ENCODE data around the gene KCNK6.
A peak's percentile ranks its signal among the peaks of the same experiment; 100 is the strongest.

The KCNK6 gene

DNA sequence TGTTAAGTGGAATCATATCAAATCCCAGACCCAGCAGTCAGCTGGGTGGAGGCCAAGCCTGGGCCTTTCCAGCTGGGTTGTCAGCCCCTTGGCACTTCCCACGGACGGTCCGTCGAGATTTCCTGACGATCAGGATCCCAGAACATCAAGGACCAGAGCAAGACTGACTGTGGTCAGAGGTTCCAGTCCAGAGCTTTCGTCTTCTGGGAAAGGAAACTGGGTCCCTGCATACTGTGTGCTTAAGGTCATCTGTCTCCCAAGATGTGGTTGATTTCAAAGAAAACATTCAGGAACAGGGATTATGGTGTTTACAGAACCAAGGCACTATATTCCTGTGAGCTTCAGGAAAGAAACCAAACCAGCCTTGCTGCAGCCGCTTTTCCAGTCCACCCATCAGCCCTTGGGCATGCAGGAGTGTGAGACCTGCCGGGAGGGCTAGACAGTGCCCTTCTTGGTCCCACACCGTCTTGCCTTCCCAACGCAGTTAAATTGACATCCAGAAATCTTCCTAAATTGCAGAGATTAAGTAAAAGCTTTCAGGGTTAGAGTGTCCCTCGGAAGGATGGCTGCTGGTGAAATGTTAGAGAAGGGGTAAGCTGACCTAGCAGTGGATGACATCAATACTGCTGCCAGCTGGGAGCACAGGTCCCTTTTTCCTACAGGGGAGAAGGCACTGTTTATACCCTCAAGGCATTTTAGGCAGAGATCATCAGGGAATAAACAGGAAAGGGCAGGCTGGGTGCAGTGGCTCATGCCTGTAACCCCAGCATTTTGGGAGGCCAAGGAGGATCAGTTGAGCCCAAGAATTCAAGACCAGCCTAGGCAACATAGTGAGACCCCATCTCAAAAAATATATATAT, 20.6 kb upstream of the KCNK6 start:
- DNase-seq (ENCODE audit: low spot score), result no peak

- no peak for DNase-seq (ENCODE audit: low spot score)
Observed at GRCh38 chr19:38303517-38304351, 15.9 kb upstream of the KCNK6 start, which contains the start of gene C19orf33. TSS of gene C19orf33 (plus strand) at chr19:38304251. CDS start at chr19:38304262, 11 bp downstream.

GRCh38 chr19:38304352-38304865, 15.2 kb upstream of the KCNK6 start:
- DNase-seq (ENCODE audit: low spot score), result no peak

GRCh38 chr19:38304866-38305429, 14.7 kb upstream of the KCNK6 start:
- DNase-seq (ENCODE audit: low spot score), result no peak

DNA sequence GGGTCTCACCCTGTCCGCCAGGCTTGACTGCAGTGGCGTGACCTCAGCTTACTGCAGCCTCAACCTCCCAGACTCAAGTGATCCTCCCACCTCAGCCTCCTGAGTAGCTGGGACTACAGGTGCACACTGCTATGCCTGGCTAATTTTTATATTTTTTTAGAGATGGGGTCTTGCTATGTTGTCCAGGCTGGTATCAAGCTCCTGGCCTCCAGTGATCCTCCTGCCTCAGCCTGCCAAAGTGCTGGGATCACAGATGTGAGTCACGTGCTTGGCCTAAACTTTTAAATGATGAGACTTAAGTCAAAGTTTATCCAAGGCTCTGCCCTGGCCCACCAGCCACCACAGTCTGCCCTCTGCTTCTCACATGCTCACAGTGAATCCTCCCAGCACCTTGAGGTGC, 13.4 kb upstream of the KCNK6 start:
- no peak for DNase-seq (ENCODE audit: low spot score)

DNA sequence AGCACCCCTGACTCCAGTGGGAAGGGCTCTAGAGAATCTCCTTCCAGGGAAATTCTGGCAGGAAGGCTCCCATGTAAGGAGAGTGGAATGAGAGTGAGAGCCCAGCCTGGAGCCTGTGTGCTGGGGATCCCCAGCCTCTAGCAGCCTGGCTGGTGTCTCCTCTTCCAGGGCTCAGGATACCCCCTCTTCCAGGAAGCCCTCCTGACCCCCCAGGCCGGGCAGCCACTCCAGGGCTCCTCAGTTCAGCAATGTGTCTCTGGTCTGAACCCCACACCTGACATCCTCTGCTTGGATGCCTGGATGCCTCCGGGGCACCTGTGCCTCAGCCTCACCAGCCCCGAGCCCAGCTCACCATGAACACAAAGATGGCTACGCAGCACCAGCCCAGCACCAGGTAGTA, 12.6 kb upstream of the KCNK6 start:
- DNase-seq (ENCODE audit: low spot score), result no peak

DNA sequence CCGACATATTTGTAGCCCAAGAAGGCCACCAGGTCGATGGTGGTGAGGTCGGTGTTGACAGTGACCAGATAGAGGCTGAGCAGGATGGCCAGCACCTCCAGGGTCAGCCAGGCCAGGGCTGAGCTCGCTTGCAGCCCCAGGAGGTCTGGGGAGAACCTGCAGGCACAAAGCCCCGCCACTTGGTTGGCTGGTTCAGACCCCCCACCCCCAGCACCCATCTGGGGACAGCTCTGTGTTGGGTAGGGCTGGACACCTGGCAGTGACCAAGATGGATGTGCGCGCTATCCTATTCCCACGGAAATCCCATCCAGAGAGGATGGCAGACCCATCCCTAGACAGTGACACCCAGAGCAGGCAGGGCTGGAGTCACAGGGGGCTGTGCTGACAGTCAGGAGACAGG, 12.0 kb upstream of the KCNK6 start:
- no peak for DNase-seq (ENCODE audit: low spot score)

DNA sequence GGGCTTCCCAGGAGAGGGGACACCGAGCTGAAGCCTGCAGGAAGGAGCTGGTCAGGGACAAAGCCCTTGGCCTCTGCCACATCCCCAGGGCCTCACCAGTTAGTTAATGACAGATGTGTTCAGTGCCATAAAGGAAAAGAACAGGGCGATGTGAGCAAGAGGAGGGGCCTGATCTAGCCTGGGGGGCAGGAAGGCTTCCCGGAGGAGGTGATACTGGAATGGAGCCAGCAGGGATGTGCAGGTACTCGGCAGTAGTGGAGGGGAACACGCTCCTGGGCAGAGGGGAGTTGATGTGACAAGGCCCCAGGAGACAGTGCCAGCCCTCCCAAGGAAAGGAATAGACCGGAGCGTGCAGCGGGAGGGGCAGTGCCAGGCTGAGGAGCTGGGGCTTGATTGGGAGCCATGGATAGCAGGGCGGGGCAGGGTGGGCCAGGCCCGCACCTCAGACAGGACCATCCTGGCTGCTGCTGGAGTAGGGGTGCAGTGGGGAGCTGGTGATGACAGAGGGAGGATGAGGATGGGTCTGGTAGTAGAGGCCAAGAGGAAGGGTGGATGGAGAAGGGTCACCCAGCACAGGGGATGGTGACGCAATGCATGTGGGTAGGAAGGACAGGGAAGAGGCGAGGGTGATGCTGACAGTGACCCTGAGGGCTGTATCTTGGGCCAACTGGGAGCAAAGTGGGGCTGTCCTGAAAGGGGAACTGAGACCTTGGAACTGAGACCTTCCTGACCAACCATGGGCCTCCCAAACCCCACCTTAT, 11.5 kb upstream of the KCNK6 start:
- DNase-seq (ENCODE audit: low spot score), result no peak

DNA sequence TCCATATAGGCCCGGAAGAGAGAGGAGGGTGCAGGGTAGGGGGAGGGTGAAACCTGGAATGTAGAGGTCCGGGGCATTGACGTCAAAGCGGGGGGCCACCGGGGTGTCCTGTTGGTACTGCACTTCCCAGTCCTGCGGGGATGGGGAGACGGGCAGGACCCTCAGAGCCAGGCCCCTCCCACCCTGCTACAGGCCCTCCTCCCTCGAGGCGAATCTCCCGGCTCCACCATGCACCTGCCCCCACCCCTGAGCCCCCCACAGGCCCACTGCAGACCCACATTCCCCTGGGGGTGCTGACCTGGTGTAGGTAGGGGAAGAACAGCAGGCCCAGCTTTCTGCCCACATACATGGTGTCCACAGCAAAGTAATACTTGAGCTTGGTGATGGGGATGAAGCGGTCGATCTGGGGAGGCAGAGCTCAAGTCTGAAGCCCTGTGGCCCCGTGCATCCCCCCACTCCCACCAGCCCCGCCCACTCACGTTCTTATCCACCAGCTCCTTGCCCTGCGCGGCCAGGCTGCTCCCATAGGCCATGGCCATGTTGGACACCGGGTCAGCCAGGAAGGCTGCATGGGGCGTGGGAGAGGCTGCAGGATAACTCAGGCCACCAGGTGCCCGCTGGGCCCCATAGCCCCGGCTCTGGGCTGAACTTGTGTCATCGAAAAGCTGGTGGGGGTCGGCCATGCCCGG, 10.6 kb upstream of the KCNK6 start:
- no peak for DNase-seq (ENCODE audit: low spot score)

DNA sequence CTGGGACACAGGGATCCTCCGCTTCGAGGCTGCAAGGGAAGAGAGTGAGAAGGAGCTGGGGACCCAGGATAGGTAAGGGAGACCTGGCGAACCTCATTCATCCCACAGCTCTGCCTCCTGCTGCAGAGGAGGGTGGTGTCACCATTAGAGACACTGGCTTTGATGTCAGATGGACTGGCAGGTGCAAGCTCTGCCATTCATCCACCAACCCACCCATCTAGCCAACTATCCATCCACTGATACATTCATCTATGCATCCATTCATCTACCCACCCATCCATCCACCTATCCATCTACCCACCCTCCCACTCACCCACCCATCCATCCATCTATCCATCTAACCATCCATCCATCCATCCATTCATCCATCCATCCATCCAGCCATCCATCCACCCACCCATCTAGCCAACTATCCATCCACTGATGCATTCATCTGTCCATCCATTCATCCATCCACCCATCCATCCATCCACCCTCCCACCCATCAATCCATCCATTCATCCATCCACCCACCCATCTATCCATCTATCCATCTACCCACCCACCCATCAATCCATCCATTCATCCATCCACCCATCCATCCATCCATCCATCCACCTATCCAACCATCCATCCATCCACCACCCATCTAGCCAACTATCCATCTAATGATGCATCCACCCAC, 9.9 kb upstream of the KCNK6 start:
- no peak for DNase-seq (ENCODE audit: low spot score)

GRCh38 chr19:38310279-38310670, 9.4 kb upstream of the KCNK6 start:
- DNase-seq (ENCODE audit: low spot score), result no peak

GRCh38 chr19:38310986-38311385, 8.7 kb upstream of the KCNK6 start:
- no peak for DNase-seq (ENCODE audit: low spot score)

DNA sequence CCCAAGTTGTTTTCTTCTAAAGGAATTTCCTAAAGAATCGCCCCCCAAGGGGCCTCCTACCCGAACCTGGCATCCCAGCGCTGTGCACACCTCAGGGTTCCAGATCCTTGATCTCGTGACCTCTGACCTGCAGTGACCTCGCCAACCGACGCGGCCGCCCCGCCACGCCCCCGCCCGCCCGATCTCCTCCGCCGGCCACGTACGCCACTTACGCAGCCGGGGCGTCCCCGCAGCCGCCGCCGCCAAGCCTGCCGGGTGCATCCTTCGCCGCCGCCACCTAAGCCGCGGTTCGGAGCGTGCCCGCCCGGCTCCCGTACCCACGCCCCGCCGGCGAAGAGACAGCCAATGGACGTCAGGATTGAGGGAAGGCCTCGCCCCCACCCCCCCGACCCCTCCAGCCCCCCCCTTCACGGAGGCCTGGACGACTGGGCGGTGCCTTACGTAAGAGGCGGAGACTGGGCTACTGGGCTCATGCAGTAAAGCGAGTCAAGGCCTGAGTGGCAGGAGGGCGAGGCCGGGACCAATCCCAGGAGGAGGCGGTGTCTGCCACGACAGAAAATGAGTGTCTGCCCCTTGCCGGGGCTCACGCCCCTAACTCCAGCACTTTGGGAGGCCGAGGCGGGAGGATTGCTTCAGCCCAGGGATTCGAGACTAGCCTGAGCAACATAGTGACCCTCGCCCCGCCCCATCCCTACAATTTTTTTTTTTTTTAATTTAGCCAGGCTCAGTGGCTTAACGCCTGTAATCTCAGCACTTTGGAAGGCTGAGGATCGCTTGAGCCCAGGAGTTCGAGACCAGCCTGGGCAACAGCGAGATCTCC, 3.8 kb upstream of the KCNK6 start, which contains the start of gene YIF1B:
TSS of gene YIF1B (minus strand) at position 291 of the 820 bp plus-strand sequence. CDS start at position 261, 30 bp downstream.
- DNase-seq (ENCODE audit: low spot score), result peak; percentile 98

DNA sequence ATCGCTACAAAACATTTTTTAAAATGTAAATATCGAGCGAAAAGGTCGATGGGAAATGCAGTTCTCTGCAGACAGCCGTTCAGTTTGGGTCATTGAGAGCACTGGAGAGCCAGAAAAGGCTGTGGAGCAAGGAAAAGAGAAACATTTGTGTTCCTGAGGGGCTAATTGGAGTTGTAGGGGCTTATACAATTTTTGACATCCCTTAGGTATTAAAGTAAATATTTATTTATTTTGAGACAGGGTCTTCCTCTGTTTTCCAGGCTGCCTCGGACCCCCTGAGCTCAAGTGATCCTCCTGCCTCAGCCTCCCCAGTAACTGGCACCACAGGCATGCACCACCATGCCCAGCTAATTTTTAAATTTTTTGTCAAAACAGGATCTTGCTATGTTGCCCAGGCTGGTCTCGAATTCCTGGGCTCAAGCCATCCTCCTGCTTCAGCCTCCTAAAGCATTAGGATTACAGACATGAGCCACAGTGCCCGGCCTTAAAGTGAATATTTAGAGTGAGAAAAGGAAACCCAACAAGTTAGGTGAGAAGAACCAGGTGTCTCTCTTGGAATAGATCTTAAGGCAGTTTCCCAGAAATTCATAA, 3.1 kb upstream of the KCNK6 start:
- peak; percentile 33 for DNase-seq (ENCODE audit: low spot score)

DNA sequence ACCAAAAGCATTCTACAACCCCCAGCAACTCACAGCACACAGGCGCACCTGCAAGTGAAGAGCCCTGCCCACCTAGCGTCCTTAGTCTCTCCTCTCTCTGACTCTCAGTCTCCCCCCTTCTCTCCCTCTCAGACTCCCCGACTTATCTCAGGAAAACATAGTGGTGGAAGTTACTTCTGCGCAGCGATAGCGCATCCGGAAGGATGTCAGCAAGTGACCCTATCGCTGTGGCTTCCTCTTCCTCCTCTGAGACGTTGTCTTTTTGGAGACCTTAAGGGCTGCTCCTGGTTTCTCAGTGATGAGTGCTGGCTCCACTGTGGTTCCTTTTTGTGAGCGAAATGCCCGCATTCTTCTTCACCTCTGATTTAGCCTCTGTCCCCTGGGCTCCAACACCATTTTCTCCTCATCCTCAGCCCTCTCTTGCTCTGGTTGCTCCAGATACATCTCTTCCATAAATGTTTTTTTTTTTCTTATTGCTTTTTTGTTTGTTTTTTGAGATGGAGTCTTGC, 2.5 kb upstream of the KCNK6 start:
- DNase-seq (ENCODE audit: low spot score), result no peak

GRCh38 chr19:38318660-38319059, 985 bp upstream of the KCNK6 start:
- no peak for DNase-seq (ENCODE audit: low spot score)

- no peak for DNase-seq (ENCODE audit: low spot score)
Observed at GRCh38 chr19:38320969-38321339, 1.3 kb downstream of the KCNK6 start.

DNA sequence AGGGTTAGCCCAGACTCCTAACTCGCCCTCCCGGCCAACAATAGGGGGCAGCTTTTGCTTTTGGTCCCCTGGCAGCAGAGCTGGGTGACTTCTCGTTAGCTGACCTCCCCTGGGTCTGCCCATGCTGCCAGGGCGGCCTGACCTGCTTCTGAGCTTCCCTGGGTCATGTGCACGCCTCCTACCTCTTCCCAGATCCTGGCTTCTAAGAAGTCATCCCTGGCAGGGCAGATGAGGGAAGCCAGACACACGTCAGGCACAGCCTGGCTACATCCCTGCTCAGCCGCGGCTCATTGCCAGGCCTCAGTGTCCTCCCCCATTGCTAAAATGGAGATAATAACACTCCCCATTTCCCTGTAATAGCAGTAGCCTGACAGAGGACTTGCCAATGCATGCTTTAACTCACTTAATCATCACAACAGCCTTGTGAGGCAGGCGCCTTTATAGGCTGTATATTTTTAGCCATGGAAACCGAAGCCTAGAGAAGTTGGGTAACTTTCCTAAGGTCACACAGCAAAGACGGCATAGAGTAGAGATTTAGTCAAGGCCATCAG, 2.1 kb downstream of the KCNK6 start:
- no peak for DNase-seq (ENCODE audit: low spot score)

GRCh38 chr19:38323291-38323690, 3.6 kb downstream of the KCNK6 start:
- DNase-seq (ENCODE audit: low spot score), result no peak

All from putamen (tissue), 1 donor.